Measurements from ENCODE around the gene DOCK8.

GRCh38 chr9:257957-258356 lies 43.3 kb downstream of the DOCK8 start:
- no peak for TF ChIP-seq CTCF (IDR thresholded peaks at IDR 0.05)
- no peak for TF ChIP-seq POLR2A (IDR thresholded peaks at IDR 0.05)

All from uterus (tissue), 2 donors.